Right lobe of liver (tissue), 4 donors: ENCODE measurements around the gene ZFR2.

Experiments used
- CTCF ChIP-seq, 4 donors: fragments of 200-600 bp in 3 of 4; fragments of 450-650 bp in 1 of 4; IDR thresholded peaks; one replicate each; pipeline versions ENCODE4 v1.5.1 to v1.8.0; 2016 to 2022; ENCODE audit warnings: antibody characterized with exemption in 4 of 4, mild to moderate bottlenecking in 2 of 4
- POLR2A ChIP-seq: fragments of 450-650 bp; IDR thresholded peaks from one replicate; pipeline ENCODE4 v1.6.1; 2017; ENCODE audit warnings: antibody characterized with exemption, mild to moderate bottlenecking
- donor health status: DM: no; HTN: no; CAD: no.
- donor health status: DM: no; HTN: no; CAD: no.
- donor health status: DM: no; HTN: yes; CAD: no.

GRCh38 chr19:3765121-3765520 lies 103.7 kb downstream of the ZFR2 start:
- TF ChIP-seq CTCF (IDR thresholded peaks at IDR 0.05) (no peak), POLR2A (no peak)
